ACC112 (cell line): ENCODE data around the gene IGFBPL1.

Source experiments
- H2AFZ ChIP-seq: fragments of 200-600 bp; sonication (generic); one replicate; pipeline ENCODE4 v1.6.0; 2017; ENCODE audit warnings: antibody characterized with exemption, low read length; ENCODE audit not compliant: unreplicated experiment
- H3K27ac ChIP-seq: fragments of 200-600 bp; sonication (generic); 2 replicates; pipeline ENCODE4 v1.5.1; 2014; ENCODE audit warnings: low read depth, mild to moderate bottlenecking, antibody characterized with exemption, low read length, moderate library complexity
- H3K27me3 ChIP-seq: fragments of 200-600 bp; sonication (generic); 2 replicates; pipeline ENCODE4 v1.6.1; 2014; ENCODE audit warnings: mild to moderate bottlenecking, antibody characterized with exemption, low read length, moderate library complexity, mixed read lengths; ENCODE audit not compliant: insufficient read depth
- H3K36me3 ChIP-seq: fragments of 200-600 bp; sonication (generic); 2 replicates; pipeline ENCODE4 v1.6.1; 2016; ENCODE audit warnings: mild to moderate bottlenecking, antibody characterized with exemption, low read length, moderate library complexity, mixed read lengths; ENCODE audit not compliant: insufficient read depth
- H3K4me1 ChIP-seq: fragments of 200-600 bp; sonication (generic); one replicate; pipeline ENCODE4 v1.6.1; 2016; ENCODE audit warnings: low read length, mixed read lengths; ENCODE audit not compliant: insufficient read depth, unreplicated experiment, control insufficient read depth
- H3K4me3 ChIP-seq: fragments of 200-600 bp; sonication (generic); 2 replicates; pipeline ENCODE4 v1.5.1; 2014; ENCODE audit warnings: mild to moderate bottlenecking, low read depth, low read length
- H3K79me2 ChIP-seq: fragments of 200-600 bp; sonication (generic); one replicate; pipeline ENCODE4 v1.6.0; 2016; ENCODE audit warnings: low read length; ENCODE audit not compliant: control insufficient read depth, unreplicated experiment, insufficient read depth

IGFBPL1 gene

DNA sequence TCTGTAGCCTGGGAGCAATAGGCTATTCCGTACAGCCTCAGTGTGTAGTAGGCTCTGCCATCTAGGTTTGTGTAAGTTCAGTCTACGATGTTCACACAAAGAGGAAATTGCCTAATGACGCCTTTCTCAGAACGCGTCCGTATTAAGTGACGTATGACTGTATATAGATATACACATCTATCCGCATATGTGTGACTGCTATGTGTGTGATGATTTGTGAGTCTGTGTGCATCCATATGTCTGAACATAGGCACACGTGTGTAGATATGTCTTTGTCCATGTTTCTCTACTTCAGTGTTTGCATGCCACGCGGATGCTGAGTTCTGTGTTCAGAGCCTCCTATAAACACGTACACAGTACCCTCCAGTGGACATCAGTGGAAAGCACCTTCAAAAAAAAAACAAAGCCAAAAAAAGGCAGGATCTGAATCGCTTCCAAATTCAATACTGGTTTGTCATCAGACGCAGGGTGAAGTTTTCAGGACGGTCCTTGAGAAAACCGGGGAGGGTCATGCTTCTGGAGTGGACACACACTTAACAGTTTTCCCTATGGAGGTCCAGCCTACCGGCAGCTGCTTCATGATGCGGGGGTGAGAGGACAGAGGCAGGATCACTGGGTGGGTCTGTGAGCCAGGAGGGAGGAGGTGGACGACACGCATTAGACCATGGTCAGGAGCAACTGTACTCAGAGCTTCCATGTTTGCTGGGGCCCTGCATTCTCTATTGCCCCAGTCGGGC, 61.2 kb downstream of the IGFBPL1 start:
- Histone ChIP-seq H2AFZ (peak overlapping the region; percentile 47), H3K27ac (no peak overlapping the region), H3K4me1 (peaks cover 10% of the 10 kb centered on the region), H3K27me3 (no peaks in the 10 kb centered on the region), H3K36me3 (no peaks in the 10 kb centered on the region), H3K79me2 (no peaks in the 10 kb centered on the region), H3K4me3 (peak overlapping the region; percentile 61)

DNA sequence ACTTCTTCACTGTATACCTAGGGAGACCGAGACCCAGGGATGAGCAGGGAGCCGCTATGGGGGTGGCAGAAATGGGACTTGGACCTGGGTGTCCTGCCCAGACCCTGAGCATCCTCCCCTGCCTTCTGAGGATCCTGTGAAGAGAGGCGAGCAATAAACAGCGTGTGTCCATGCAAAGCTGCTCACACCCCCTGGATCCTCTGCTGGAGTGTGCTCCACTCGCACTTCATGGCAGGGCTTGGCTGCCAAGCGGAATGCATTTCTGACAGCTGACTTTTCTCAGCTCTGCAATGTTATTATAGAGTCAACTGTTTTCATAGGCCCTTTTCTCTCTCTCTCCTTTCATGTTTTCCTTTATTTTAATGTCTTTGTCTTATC, 62.8 kb downstream of the IGFBPL1 start:
- H3K4me1 ChIP-seq = peaks cover 10% of the 10 kb centered on the region
- H3K4me3 ChIP-seq = no peak overlapping the region
- no peaks in the 10 kb centered on the region for H3K27me3 ChIP-seq
- no peak overlapping the region for H3K27ac ChIP-seq
- no peak overlapping the region for H2AFZ ChIP-seq
- H3K36me3 ChIP-seq = no peaks in the 10 kb centered on the region
- H3K79me2 ChIP-seq = no peaks in the 10 kb centered on the region

DNA sequence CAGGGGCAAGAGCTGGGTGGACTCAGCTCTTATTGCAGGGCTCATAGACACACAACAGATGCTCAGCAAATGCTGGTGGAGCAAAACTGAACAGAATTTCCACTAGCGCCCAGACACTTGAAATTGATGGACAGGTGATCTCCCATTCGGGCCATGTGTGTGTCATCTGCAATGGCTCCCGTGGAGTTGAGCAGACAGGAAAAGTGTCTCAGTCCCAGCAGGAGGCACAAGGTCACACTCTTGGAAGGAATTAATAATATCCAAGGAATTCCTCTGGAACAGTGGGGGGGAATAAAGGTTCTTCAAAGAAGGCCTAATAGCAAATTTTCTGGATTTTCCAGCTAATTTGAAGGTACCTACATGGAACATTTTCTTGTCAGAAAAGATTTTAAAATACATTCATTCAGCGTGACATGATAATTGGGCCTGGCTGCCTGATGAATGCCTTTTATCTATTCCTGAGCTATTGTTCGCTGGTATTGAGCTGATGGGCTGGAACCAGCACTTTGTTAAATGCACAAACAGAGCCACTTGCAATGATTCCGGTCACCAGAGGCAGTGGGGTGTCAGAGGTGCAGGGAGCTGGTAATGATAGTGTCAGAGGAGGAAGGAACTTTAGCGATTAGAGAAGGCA, 63.3 kb downstream of the IGFBPL1 start:
- Histone ChIP-seq H3K27ac (no peak overlapping the region), H3K79me2 (no peaks in the 10 kb centered on the region), H2AFZ (no peak overlapping the region), H3K27me3 (no peaks in the 10 kb centered on the region), H3K36me3 (no peaks in the 10 kb centered on the region), H3K4me1 (peaks cover 10% of the 10 kb centered on the region), H3K4me3 (no peak overlapping the region)

DNA sequence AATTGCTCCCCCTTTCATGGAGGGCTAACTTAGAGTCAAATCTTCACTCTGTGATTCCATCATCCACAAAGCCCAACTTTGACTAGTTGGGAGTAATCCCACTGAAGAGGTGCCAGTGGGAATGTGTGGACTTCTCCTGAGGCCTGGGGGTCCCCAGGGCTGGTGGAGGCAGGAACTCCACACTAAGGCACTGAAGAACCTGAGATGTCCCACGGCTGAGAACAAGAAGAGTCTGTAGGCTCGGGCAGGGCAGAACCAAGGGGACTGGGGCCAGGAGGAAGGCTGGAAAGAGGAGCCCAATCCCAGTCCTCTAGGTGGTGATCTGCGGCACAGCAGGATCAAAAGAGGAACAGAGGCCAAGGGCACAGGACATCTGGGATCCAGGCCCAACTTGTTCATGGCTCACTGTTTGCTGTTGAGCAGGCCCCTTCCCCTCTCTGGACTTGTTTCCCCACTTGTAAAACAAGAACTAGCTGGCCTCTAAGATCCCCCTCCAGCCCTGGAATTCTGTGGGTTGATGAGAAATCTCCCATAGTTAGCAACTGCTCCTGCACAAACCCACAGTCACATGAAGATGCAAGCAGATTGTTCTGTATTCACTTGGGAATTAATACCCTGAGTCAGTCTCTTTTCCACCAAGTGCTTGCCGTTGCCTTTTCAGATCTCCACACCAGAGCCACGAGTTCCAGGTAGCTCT, 64.4 kb downstream of the IGFBPL1 start:
- Histone ChIP-seq H3K79me2 (no peaks in the 10 kb centered on the region), H2AFZ (no peak overlapping the region), H3K4me1 (peaks cover 10% of the 10 kb centered on the region), H3K27me3 (no peaks in the 10 kb centered on the region), H3K4me3 (no peak overlapping the region), H3K27ac (no peak overlapping the region), H3K36me3 (no peaks in the 10 kb centered on the region)

DNA sequence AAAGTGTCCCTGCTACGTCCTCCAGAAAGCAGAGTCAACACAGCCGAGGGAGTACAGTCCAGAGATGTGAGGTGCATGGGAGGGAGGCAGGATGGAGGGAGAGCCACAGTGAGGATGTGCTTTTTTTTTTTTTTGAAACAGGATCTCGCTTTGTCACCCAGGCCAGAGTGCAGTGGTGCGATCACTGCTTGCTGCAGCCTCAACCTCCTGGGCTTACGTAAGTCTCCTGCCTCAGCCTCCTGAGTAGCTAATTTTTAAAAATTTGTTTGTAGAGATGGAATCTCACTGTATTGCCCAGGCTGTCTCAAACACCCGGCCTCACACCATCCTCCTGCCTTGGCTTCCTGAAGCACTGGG, 65.0 kb downstream of the IGFBPL1 start:
- Histone ChIP-seq H3K27me3 (no peaks in the 10 kb centered on the region), H2AFZ (no peak overlapping the region), H3K27ac (no peak overlapping the region), H3K79me2 (no peaks in the 10 kb centered on the region), H3K4me3 (no peak overlapping the region), H3K4me1 (peaks cover 10% of the 10 kb centered on the region), H3K36me3 (no peaks in the 10 kb centered on the region)

DNA sequence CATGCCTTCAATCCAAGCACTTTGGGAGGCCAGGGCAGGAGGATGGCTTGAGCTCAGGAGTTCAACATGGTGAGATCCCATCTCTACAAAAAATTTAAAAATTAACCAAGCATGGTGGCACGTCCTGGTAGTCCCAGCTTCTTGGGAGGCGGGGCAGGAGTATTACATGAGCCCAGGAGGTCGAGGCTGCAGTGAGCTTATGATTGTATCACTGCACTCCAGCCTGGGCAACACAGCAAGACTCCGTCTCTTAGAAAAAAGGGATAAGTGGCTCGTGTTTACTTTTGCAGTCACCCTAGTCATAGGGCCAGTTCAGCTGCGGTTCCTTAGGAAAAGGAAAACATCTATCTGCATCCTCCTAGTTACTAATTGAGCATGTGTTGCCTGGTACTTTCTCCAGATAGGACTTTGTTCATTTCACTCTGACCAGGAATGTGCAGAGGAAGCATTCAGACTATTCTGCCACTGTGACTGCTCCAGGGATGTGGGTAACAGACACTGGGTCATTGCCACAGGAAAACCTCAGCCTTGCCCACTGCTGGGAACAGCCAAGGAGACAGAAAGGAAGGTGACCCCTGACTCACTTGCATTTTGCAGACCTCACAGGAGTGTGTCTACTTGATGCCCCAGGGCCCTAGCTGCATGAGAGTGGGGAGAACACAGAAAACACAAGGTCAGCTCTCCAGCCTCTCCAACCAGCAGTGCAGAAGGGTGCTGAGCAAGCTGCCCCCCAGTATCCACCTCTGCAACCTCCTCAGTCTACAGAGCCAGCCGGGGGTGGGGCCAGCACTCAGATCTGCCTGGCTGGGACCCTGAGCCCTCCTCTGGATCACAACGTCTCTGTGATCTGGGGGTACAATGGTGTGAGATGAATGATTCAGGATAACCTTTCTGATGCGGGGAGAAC, 65.6 kb downstream of the IGFBPL1 start:
- Histone ChIP-seq H3K4me1 (peaks cover 10% of the 10 kb centered on the region), H3K27me3 (no peaks in the 10 kb centered on the region)

DNA sequence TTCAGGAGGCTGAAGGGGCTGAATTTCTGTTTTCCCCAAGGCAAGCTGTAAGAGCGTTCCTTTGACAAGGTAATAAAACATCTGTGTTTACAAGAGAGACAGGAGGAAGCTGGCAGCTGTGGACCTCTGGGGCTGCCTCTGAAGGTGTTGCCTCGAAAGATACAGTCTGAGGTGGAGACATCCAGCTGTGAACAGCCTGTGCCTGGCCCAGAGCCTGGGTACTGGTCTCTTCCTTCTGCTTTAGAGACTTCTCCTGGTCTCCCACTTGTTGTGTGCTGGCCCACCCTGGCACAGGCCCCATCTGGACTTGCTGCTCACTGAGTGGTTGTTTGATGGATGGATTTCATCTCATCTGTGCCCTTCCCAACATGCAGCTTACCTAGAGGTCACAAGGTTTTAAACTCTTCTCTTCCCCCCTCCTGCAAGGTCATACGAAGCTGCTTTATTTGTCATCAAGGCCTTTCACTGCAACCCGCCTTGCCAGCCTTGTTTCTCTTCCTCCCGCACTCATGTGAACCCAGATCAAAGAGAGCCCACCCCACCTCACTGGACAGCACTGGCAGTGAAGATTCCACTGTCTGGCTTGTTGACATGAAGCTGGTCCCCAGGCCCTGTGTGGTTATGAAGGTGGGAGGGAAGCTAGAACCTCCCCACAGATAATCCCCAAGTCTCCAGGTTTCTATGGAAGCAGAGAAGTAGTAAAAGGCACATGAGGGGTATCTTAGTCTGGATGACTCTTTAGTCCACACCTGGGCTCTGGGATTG, 66.7 kb downstream of the IGFBPL1 start:
- Histone ChIP-seq H3K36me3 (no peaks in the 10 kb centered on the region), H3K79me2 (no peaks in the 10 kb centered on the region), H3K27ac (no peak overlapping the region), H3K27me3 (0 out of 2 replicates have a peak, but pooled peaks cover 2% of the 10 kb centered on the region), H3K4me1 (peaks cover 6% of the 10 kb centered on the region), H3K4me3 (no peak overlapping the region), H2AFZ (no peak overlapping the region)

More for the DNA sequence above, 65.6 kb downstream of the IGFBPL1 start:
- Histone ChIP-seq H3K27ac (no peak overlapping the region), H3K4me3 (no peak overlapping the region), H3K79me2 (no peaks in the 10 kb centered on the region), H3K36me3 (no peaks in the 10 kb centered on the region), H2AFZ (no peak overlapping the region)

DNA sequence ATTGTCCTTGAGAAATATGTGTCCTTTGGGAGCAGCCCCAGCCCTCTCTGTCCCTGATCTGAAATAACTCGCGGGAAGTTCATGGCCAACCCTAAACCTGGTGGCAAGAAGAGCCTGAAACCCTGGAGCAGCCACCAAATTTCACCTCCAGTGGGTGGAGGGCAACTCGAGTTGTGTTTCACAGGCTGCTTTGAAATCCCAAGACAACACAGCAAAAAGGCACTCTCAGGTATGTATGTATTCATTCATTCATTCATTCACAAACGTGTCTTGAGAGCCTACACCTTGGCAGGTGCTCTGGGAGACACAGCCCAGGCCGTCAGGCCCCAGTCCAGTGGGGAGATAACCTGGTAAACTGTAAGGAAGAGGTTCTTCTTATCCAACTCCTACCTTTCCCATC, 67.4 kb downstream of the IGFBPL1 start:
- no peak overlapping the region for H2AFZ ChIP-seq
- no peak overlapping the region for H3K27ac ChIP-seq
- H3K4me1 ChIP-seq = peaks cover 2% of the 10 kb centered on the region
- H3K27me3 ChIP-seq = peaks cover 9% of the 10 kb centered on the region
- H3K4me3 ChIP-seq = no peak overlapping the region
- no peaks in the 10 kb centered on the region for H3K36me3 ChIP-seq
- H3K79me2 ChIP-seq = no peaks in the 10 kb centered on the region
